Skeletal muscle cell (primary cell): ENCODE measurements around the gene ATOH7.
A peak's percentile ranks its signal among the peaks of the same experiment; 100 is the strongest.
"Not testable (repeated sequence)": the region's sequence is repeated elsewhere in the genome, so short reads cannot be mapped to it uniquely, and the experiment has no call there.

Source experiments
- DNase-seq: peaks from one replicate; pipeline ENCODE4 v3.0.0-alpha.2; 2010; ENCODE audit warnings: low read depth
- H3K4me3 ChIP-seq: 2 replicates; pipeline ENCODE4 v1.5.1; 2011; ENCODE audit warnings: low read depth, mild to moderate bottlenecking, control low read depth, low read length, moderate library complexity

Gene ATOH7

GRCh38 chr10:68239069-68239468 is 7.2 kb upstream of the ATOH7 start:
- no peak overlapping the region for H3K4me3 ChIP-seq
- no peak for DNase-seq

GRCh38 chr10:68238371-68238770 is 6.5 kb upstream of the ATOH7 start:
- no peak overlapping the region for H3K4me3 ChIP-seq
- DNase-seq: no peak

DNA sequence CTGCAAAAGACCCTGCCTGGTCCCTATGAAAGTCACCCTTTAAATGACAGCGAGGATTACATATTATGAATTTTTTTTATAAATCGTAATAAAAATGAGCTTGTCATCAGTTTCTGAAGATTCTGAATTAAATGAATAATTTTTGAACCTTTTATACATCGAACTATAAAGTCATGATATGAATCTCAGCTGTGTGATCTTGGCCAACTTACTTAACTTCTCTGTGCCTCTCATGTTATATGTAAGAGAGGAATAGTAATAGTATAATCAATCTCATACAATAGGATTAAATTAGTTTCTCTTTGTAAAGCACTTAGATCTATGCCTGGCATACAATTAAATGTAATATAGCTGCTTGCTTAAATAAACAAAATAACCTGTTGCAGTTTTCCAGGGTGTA is 5.3 kb upstream of the ATOH7 start:
- DNase-seq: no peak

DNA sequence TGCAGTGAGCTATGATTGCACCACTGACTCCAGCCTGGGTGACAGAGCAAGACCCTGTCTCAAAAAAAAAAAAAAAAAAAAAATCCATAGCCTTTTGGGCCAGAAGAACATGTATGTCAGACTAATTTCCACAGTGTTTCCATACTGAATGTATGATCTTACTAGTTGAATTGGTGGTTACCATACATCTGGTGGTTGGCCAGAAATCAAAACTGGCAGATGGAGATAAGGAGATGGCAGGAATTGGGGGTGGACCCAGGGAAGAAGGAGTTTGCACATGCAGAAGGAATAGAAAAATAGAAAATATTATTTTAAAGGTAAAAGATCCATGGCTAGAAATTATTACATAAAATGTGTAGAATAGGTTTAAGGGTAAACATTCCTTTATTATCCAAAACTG is 3.7 kb upstream of the ATOH7 start:
- DNase-seq: no peak
- H3K4me3 ChIP-seq: no peak overlapping the region

More for the DNA sequence above, 5.3 kb upstream of the ATOH7 start:
- H3K4me3 ChIP-seq: no peak overlapping the region

- no peak for DNase-seq
- no peak overlapping the region for H3K4me3 ChIP-seq
Observed at GRCh38 chr10:68235111-68235510, 3.2 kb upstream of the ATOH7 start.

- DNase-seq: no peak
- H3K4me3 ChIP-seq: no peak overlapping the region
Observed at GRCh38 chr10:68233046-68233445, 1.1 kb upstream of the ATOH7 start.

GRCh38 chr10:68231106-68231816 is 652 bp downstream of the ATOH7 start:
- H3K4me3 ChIP-seq: peak overlapping the region; percentile 65
- peak; percentile 27 for DNase-seq

DNA sequence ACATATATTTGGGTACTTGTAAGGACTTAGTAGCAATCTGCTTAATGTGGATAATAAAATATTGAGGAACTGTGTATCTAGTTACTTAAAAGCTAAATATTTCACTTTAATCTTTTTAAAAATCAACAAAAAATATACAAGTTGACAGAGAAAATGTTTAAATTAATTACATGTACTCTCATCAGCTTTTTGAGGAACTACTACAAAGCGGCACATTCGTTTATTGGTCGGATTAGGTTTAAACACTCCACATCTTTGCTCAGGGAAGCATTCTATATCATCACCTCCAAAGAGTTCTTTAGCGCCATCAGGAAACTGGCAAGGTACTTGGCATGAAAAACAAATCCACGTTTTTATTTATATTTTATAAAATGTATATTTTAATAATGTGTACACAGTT is 1.6 kb downstream of the ATOH7 start:
- DNase-seq: no peak
- no peak overlapping the region for H3K4me3 ChIP-seq

GRCh38 chr10:68224810-68225209 is 7.1 kb downstream of the ATOH7 start:
- no peak overlapping the region for H3K4me3 ChIP-seq
- no peak for DNase-seq

DNA sequence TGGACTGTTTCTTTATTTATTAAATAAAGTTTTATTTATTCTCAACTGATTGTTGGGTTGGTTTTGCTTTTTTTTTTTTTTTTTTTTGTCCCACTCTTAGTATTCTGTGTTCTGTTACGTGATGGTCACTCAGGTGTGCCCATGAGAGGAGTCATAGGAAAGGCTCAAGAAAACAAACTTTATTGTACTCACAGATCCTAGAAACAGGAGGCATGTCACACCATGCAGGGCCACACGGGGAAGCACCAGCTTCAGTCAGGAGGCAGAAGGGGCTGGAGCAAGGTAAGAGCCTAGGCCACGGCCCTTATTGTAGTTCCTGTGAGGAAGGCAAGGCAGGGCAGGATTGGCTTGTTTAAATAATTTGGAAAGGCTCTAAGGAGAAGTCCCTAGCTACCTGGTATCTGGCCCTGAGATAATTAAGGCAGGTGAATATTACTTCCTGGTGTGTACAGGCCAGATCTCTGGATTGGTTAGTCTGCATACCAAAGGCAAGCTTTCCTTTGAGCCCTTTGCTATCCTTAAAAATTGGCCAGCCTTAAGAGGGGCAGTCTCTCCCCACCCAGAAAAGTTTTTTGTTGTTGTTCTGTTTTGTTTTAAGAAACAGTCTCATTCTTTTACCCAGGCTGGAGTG is 8.3 kb downstream of the ATOH7 start:
- no peak for DNase-seq
- H3K4me3 ChIP-seq: no peak overlapping the region

- no peak for DNase-seq
Observed at GRCh38 chr10:68222391-68222790, 9.5 kb downstream of the ATOH7 start.

DNA sequence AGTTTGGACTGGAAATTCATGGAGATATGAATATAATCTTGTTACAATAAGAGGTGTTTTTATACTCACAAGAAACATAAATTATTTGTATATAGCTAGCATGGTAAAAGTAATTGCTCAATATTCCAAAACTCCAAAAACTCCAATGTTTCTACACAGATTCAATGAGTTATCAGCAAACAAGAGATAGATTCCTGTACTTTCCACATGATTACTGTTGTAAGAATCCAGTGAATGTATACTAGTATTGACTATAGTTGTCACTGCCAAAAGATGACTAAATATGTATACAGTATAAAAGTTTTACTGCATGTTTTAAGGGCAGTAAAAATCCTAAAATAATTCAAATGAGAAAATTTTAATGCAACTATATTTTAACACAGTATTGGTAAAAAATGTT is 10.7 kb downstream of the ATOH7 start:
- H3K4me3 ChIP-seq: no peak overlapping the region
- DNase-seq: no peak

More at GRCh38 chr10:68222391-68222790, 9.5 kb downstream of the ATOH7 start:
- no peak overlapping the region for H3K4me3 ChIP-seq

- DNase-seq: no peak
- H3K4me3 ChIP-seq: no peak overlapping the region
Observed at GRCh38 chr10:68218786-68219185, 13.1 kb downstream of the ATOH7 start.

DNA sequence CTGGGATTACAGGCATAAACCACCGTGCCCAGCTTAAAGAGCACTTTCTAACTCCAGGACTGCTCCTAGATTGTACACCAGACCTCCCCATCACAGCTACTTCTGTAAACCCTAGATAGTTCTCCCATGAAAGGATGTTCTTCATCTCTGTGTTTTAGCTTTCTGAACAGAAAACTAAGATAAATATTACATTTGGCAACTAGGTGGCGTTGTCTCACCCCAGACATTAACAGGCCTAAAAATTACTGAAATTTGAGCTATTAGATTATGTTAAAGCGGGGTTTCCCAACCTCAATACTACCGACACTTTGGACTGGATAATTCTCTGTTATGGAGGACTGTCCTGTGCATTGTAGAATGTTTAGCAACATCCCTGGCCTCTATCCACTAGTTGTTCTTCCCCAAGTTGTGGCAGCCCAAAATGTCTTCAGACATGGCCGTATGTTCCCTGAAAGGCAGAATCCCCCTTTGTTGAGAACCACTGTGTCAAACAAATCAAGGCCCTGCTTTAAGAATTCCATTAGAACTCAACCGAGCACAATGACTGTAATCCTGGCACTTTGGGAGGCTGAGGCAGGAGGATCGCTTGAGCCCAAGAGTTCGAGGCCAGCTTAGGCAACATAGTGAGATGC is 19.1 kb downstream of the ATOH7 start:
- DNase-seq: no peak
- no peak overlapping the region for H3K4me3 ChIP-seq

DNA sequence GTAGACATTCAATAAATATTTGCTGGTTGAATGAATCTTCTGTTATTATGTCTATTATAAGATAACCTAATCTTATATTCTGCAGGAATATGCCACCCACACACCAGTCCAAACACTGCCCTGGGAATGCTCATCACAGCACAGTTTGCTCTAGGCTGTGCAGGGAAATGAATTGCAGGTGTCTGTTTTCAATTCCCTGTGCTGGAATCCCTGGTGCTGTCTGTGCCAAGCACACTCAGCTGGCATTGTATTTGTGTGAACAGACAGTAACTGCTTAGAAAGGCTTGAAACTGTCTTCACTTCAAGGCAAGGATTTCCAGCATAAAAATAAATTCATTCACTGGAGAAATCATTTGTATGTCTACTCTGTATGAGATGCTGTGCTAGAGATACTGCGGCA is 20.2 kb downstream of the ATOH7 start:
- DNase-seq: no peak
- no peak overlapping the region for H3K4me3 ChIP-seq

DNA sequence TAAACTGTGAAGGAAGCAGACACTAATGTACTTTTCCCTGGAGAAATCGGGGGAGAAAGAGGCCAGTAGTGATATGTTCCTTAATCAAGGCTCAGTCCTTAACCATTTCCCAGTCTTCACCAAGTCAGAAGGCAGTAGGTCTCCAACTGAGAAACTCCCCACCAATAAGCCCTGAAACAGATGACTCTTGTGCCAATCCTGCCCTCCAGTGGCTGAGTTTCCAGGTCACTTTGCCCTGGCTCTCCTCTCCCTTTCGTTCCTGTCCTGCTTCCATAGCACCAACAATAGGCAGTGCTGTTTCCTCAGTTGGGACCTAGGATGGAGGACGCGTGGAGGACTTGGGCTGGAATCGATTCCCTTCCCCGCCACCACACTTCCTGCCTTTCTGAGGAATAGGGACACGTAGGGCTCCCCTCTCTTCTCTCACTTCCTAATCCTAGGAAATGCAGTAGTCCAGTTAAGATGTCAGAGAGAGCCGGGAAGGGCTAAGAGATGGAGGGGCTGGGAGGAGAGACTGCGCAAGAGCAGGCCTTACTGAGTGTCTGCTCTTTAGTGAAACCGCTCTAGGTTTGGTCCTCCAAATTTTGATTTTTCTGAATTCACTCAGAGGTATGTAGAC is 23.4 kb downstream of the ATOH7 start:
- peak; percentile 38 for DNase-seq
- no peak overlapping the region for H3K4me3 ChIP-seq

- DNase-seq: no peak
- no peak overlapping the region for H3K4me3 ChIP-seq
Observed at GRCh38 chr10:68202960-68203353, 29.0 kb downstream of the ATOH7 start.

GRCh38 chr10:68196701-68197100 is 35.2 kb downstream of the ATOH7 start:
- no peak for DNase-seq
- H3K4me3 ChIP-seq: no peak overlapping the region

DNA sequence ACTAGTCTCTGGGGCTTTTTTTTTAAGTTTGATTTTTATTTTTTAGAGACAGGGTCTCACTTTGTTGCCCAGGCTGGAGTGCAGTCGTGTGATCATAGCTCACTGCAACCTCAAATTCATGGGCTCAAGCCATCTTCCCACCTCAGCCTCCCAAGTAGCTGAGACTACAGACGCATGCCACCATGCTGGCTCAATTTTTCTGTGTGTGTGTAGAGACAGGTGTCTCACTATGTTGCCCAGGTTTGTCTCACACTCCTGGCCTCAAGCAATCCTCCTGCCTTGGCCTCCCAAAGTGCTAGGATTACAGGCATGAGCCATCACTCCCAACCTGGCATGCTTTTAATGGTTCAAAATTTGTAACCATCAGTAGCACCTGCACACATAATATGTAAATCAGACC is 36.1 kb downstream of the ATOH7 start:
- not testable (repeated sequence) for DNase-seq, H3K4me3 ChIP-seq

- no peak for DNase-seq
- no peak overlapping the region for H3K4me3 ChIP-seq
Observed at GRCh38 chr10:68194290-68194689, 37.6 kb downstream of the ATOH7 start.
